K562 (cell line): ENCODE data around the gene ICOSLG. TPM values are rescaled to one million over a fixed set of nuclear protein-coding genes. Genes with fewer than 3 reads are reported as not detected.

Source experiments
- ATAC-seq: fragments of 200-7000 bp; cut with Tn5 transposase; 3 replicates; pipeline ENCODE4 v1.9.1; 2020; ENCODE audit warnings: moderate library complexity
- BruUV-seq: library from RNA; stranded (reverse); fragments of 400-500 nt; replicated peaks from 2 replicates; lab custom pipeline; 2021; lab: Mats Ljungman, UMichigan
- CTCF ChIA-PET: fragments of 300-600 bp; formaldehyde crosslinking; extraction: SDS; loops from one replicate; lab custom pipeline; 2021; ENCODE audit warnings: low intra/inter-chr PET ratio; lab: Yijun Ruan, JAX
- POLR2A ChIA-PET: fragments of 300-600, 350-650 bp; sonication (Branson Sonifier 250); formaldehyde crosslinking; extraction: SDS; loops from one replicate; lab custom pipeline; 2021; ENCODE audit warnings: antibody characterized with exemption, inconsistent platforms; lab: Yijun Ruan, JAX
- DNase-seq, 4 experiments: peaks; one replicate each; pipeline versions ENCODE4 v3.0.0 to v3.0.0-alpha.2; 2011 to 2018; ENCODE audit warnings: low spot score in 3 of 4, mixed read lengths in 3 of 4; ENCODE audit errors: extremely low read depth in 1 of 4
- FAIRE-seq: peaks from 2 replicates; lab custom pipeline; 2011; peaks lifted over from hg19 to GRCh38; lab: Jason Lieb, UNC
- H2AFZ ChIP-seq: 2 replicates; pipeline ENCODE4 v1.6.0; 2011; ENCODE audit warnings: low read depth, low read length, control low read depth, inconsistent platforms
- H3K27ac ChIP-seq: fragments of 200-600 bp; 3 replicates; pipeline ENCODE4 v1.8.0; 2011; ENCODE audit warnings: low read depth, mild to moderate bottlenecking, control low read depth, inconsistent platforms, low read length, moderate library complexity, mixed read lengths; ENCODE audit errors: extremely low read depth
- H3K27me3 ChIP-seq, 2 experiments: fragments of 300-600 bp in 1 of 2; 2 replicates in 1 of 2; 3 replicates in 1 of 2; pipeline versions ENCODE4 v1.6.0 to v1.8.0; 2011; ENCODE audit warnings: inconsistent platforms in 2 of 2, low read length in 2 of 2, mild to moderate bottlenecking in 1 of 2, mixed read lengths in 1 of 2, moderate library complexity in 1 of 2; ENCODE audit not compliant: control insufficient read depth in 2 of 2, insufficient read depth in 2 of 2
- H3K36me3 ChIP-seq: fragments of 300-600 bp; 3 replicates; pipeline ENCODE4 v1.8.0; 2011; ENCODE audit warnings: mild to moderate bottlenecking, low read length, inconsistent platforms; ENCODE audit not compliant: control insufficient read depth, insufficient read depth
- H3K4me1 ChIP-seq, 2 experiments: fragments of 200-600 bp in 1 of 2; replicated peaks in 1 of 2; 2 replicates in 1 of 2; 3 replicates in 1 of 2; pipeline versions ENCODE4 v1.5.1 to v1.8.0; 2011; ENCODE audit warnings: inconsistent platforms in 2 of 2, low read length in 2 of 2, mild to moderate bottlenecking in 1 of 2, mixed read lengths in 1 of 2, moderate library complexity in 1 of 2; ENCODE audit not compliant: control insufficient read depth in 2 of 2, insufficient read depth in 2 of 2
- H3K4me2 ChIP-seq: 2 replicates; pipeline ENCODE4 v1.6.1; 2011; ENCODE audit warnings: low read length, control low read depth, inconsistent platforms, mixed read lengths; ENCODE audit not compliant: insufficient read depth
- H3K4me3 ChIP-seq: fragments of 200-600 bp; sonication (generic), shearing (Covaris generic); 2 replicates; pipeline ENCODE4 v1.5.1; 2016; ENCODE audit warnings: control low read depth, inconsistent platforms
- H3K79me2 ChIP-seq: fragments of 200-600 bp; 3 replicates; pipeline ENCODE4 v1.8.0; 2011; ENCODE audit warnings: low read length, inconsistent platforms; ENCODE audit not compliant: control insufficient read depth, insufficient read depth
- H3K9ac ChIP-seq, 2 experiments: 2 replicates each; pipeline versions ENCODE4 v1.6.0 to v1.6.1; 2011; ENCODE audit warnings: low read depth in 2 of 2, low read length in 2 of 2, control low read depth in 1 of 2, inconsistent platforms in 1 of 2, mild to moderate bottlenecking in 1 of 2, mixed read lengths in 1 of 2; ENCODE audit not compliant: insufficient read depth in 1 of 2
- H3K9me1 ChIP-seq: one replicate; pipeline ENCODE4 v1.6.0; 2011; ENCODE audit warnings: inconsistent platforms, mild to moderate bottlenecking, low read length, moderate library complexity; ENCODE audit not compliant: control insufficient read depth, insufficient read depth
- H3K9me3 ChIP-seq: replicated peaks from 2 replicates; pipeline ENCODE4 v1.5.1; 2011; ENCODE audit warnings: low read depth, low read length, inconsistent platforms; ENCODE audit not compliant: control insufficient read depth, insufficient read depth
- H4K20me1 ChIP-seq: replicated peaks from 2 replicates; pipeline ENCODE4 v1.6.1; 2011; ENCODE audit warnings: low read length, inconsistent platforms, mixed read lengths; ENCODE audit not compliant: control insufficient read depth, insufficient read depth
- GTF2E2 ChIP-seq: fragments of 200-800 bp; sonication (Bioruptor generic); IDR thresholded peaks from 2 replicates; pipeline ENCODE4 v1.6.1; 2016; ENCODE audit warnings: missing genetic modification characterization, missing compliant biosample characterization
- GTF2F1 ChIP-seq: IDR thresholded peaks from 2 replicates; pipeline ENCODE4 v1.6.1; 2011; ENCODE audit warnings: low read depth, low read length, improper control_type of control experiment
- JUN ChIP-seq, 2 experiments: sonication (generic) in 1 of 2; formaldehyde crosslinking in 1 of 2; IDR thresholded peaks; 2 replicates each; pipeline versions ENCODE4 v1.6.1 to v1.8.0; 2012 to 2022; ENCODE audit warnings: borderline replicate concordance in 2 of 2, mild to moderate bottlenecking in 2 of 2, improper control_type of control experiment in 1 of 2, low read depth in 1 of 2, low read length in 1 of 2, missing genetic modification reagents in 1 of 2
- PHTF2 ChIP-seq: fragments of 250-450 bp; sonication (Bioruptor Pico); IDR thresholded peaks from 2 replicates; pipeline ENCODE4 v1.5.0; 2021; ENCODE audit warnings: mild to moderate bottlenecking
- POU5F1 ChIP-seq: fragments of 150-350 bp; IDR thresholded peaks from 2 replicates; pipeline ENCODE4 v1.6.1; 2014; ENCODE audit warnings: borderline replicate concordance, low read length, low read depth, mild to moderate bottlenecking; ENCODE audit not compliant: partially characterized antibody
- PYGO2 ChIP-seq: fragments of 450-650 bp; IDR thresholded peaks from 2 replicates; pipeline ENCODE4 v1.6.1; 2016; ENCODE audit warnings: mild to moderate bottlenecking, missing genetic modification characterization, moderate library complexity, missing compliant biosample characterization
- RBM39 ChIP-seq: fragments of 200-400 bp; formaldehyde crosslinking; optimal IDR thresholded peaks from 2 replicates; pipeline ENCODE3; 2018; ENCODE audit warnings: low read depth, low read length
- RFX5 ChIP-seq: IDR thresholded peaks from 2 replicates; pipeline ENCODE4 v1.6.1; 2011; ENCODE audit warnings: low read depth, mild to moderate bottlenecking, improper control_type of control experiment, low read length
- SMAD1 ChIP-seq: fragments of 150-350 bp; IDR thresholded peaks from 2 replicates; pipeline ENCODE4 v1.6.1; 2014; ENCODE audit warnings: low read length, low read depth; ENCODE audit not compliant: partially characterized antibody
- SMC3 ChIP-seq: conservative IDR thresholded peaks from 2 replicates; pipeline ENCODE4 v1.6.1; 2011; ENCODE audit warnings: low read depth, low read length, improper control_type of control experiment; ENCODE audit not compliant: insufficient read depth
- SNIP1 ChIP-seq: fragments of 450-650 bp; IDR thresholded peaks from 2 replicates; pipeline ENCODE4 v1.7.1; 2017; ENCODE audit warnings: low read depth, mild to moderate bottlenecking
- TBL1XR1 ChIP-seq, 2 experiments: IDR thresholded peaks; 2 replicates each; pipeline ENCODE4 v1.6.1; 2012; ENCODE audit warnings: improper control_type of control experiment in 2 of 2, low read length in 2 of 2, mild to moderate bottlenecking in 1 of 2
- XRCC3 ChIP-seq: fragments of 450-650 bp; IDR thresholded peaks from 2 replicates; pipeline ENCODE4 v1.6.1; 2017; ENCODE audit warnings: mild to moderate bottlenecking, moderate library complexity
- ZBTB7A ChIP-seq: IDR thresholded peaks from 2 replicates; pipeline ENCODE4 v1.6.1; 2011; ENCODE audit warnings: low read depth, mild to moderate bottlenecking, low read length, moderate library complexity, borderline replicate concordance; ENCODE audit not compliant: control insufficient read depth
- ZNF197 ChIP-seq: fragments of 200-800 bp; sonication (Bioruptor generic); IDR thresholded peaks from 2 replicates; pipeline ENCODE4 v1.6.1; 2016; ENCODE audit warnings: low read depth, missing genetic modification characterization, missing compliant biosample characterization
- ZNF764 ChIP-seq: fragments of 250-450 bp; sonication (Bioruptor Pico); IDR thresholded peaks from 2 replicates; pipeline ENCODE4 v1.4.0; 2020; ENCODE audit warnings: low read depth, mild to moderate bottlenecking, moderate library complexity
- WGBS: fragments of 100-300 bp; shearing (Covaris generic); methylation state at CpG from one replicate; pipeline ENCODE4 v1.1.6; 2016; ENCODE audit warnings: low coverage, mixed read lengths; ENCODE audit not compliant: insufficient coverage; ENCODE audit errors: missing lambda C conversion rate; 5-methylcytosine and 5-hydroxymethylcytosine counted together
- in situ Hi-C: fragments of 300-500 bp; cut with MboI; formaldehyde crosslinking; loops from 4 replicates; pipeline ENCODE4 v1.15.0; 2018; ENCODE audit warnings: inconsistent platforms, mixed read lengths
- intact Hi-C: fragments of 100-400 bp; cut with micrococcal nuclease; formaldehyde crosslinking; loops from 2 replicates; pipeline ENCODE4 v1.14.2; 2022
- polyA plus RNA-seq, 8 experiments: library from polyadenylated mRNA; depleted of rRNA in 4 of 8; stranded (reverse) in 5 of 8; unstranded in 3 of 8; fragments of >200 nt; fragmentation: Nextera tagmentation in 2 of 8; fragmentation: Illumina TruSeq in 1 of 8; extraction: Ambion mirVana in 2 of 8; extraction: Trizol in 1 of 8; gene quantifications; 2 replicates each; pipeline versions ENCODE4 v1.2.1 to v1.2.3, GENCODE V29; 2011 to 2014; ENCODE audit warnings: inconsistent platforms in 1 of 8, missing spikeins in 1 of 8
- total RNA-seq, 7 experiments: library from RNA; depleted of rRNA in 6 of 7; stranded (reverse); fragments of >200 nt in 6 of 7; fragmentation: Illumina TruSeq in 2 of 7; extraction: Trizol in 2 of 7; gene quantifications; 2 replicates each; pipeline versions ENCODE4 v1.2.1 to v1.2.3, GENCODE V29; 2011 to 2021; ENCODE audit warnings: low replicate concordance in 1 of 7
- TF ChIP-seq, protein P1 (sequence below), 2 experiments: fragments of 450-650 bp in 1 of 2; sonication (generic) in 1 of 2; formaldehyde crosslinking; conservative IDR thresholded peaks; 2 replicates each; pipeline versions ENCODE4 v1.4.0 to v1.8.1; 2020 to 2022; ENCODE audit warnings: mild to moderate bottlenecking in 1 of 2, missing genetic modification reagents in 1 of 2
- TF ChIP-seq, protein P2 (sequence below): sonication (generic); formaldehyde crosslinking; IDR thresholded peaks from 2 replicates; pipeline ENCODE4 v1.8.1; 2023; ENCODE audit warnings: mild to moderate bottlenecking, missing genetic modification reagents

ICOSLG gene
- total and polyA plus RNA-seq, 9 of the 15 experiments (the other 6 are each of a cell fraction or from before 2014, with no cell fraction given): 0.01 to 1.4 (median 0.15) TPM

DNA sequence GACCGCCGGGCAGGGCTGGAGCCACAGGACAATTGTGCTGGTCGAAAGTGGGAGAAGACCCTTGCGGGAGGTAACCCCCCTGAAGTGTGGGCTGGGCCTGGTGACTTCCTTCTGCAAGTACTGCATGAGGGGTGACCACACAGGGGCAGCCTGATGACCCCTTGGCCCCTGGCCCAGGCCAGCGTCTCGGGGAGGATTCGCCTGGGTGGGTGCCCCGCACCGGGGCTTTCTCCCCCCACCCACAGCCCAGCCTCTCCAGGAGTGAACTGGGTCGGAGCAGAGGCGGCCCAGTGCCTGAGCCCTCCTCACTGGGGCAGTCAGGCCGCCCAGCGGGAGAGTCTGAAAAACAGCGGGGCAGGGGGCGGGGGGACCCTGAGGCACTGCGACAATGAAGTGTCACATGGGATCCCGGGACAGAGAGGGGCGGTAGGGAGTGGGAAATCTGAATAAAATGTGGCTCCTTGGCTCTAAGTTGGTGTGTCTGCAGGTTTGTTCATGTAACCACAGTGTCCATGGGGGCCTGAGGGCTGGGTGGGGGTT is 22.5 kb upstream of the ICOSLG start:
- POLR2A ChIA-PET: interaction anchor here (1.3 kb wide), 1 partner anchor 10 kb away, joined by 4 read pairs; no protein-coding TSS in a partner anchor

More for the DNA sequence above, 22.5 kb upstream of the ICOSLG start:
- H3K4me3 ChIP-seq: no peak overlapping the region
- no peaks in the 10 kb centered on the region for H3K9me3 ChIP-seq
- BruUV-seq: no TSS peak
- H2AFZ ChIP-seq: no peak overlapping the region
- in situ Hi-C loops (no loop called here), intact Hi-C loops (no loop called here)
- no peak for FAIRE-seq
- H3K79me2 ChIP-seq: no peaks in the 10 kb centered on the region
- H3K36me3 ChIP-seq: no peaks in the 10 kb centered on the region
- TF ChIP-seq POU5F1: no peak
- TF ChIP-seq PHTF2 (CRISPR knock-in tag): no peak
- no peak for TF ChIP-seq RBM39
- no peak for TF ChIP-seq GTF2F1
- TF ChIP-seq GTF2E2 (tag): no peak
- TF ChIP-seq PYGO2 (tag): no peak
- TF ChIP-seq TBL1XR1 (IDR thresholded peaks at IDR 0.05; ENCODE audit: low read length in 2 of 2): no peak
- no peak for TF ChIP-seq SMC3
- TF ChIP-seq SNIP1: no peak
- no peak for TF ChIP-seq ZNF197 (CRISPR knock-in tag)
- no peak for TF ChIP-seq RFX5
- TF ChIP-seq SMAD1: no peak
- no peak for TF ChIP-seq XRCC3
- TF ChIP-seq, protein P1, sequence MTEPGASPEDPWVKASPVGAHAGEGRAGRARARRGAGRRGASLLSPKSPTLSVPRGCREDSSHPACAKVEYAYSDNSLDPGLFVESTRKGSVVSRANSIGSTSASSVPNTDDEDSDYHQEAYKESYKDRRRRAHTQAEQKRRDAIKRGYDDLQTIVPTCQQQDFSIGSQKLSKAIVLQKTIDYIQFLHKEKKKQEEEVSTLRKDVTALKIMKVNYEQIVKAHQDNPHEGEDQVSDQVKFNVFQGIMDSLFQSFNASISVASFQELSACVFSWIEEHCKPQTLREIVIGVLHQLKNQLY (CRISPR knock-in tag; conservative IDR thresholded peaks at IDR 0.05): no peak
- TF ChIP-seq, protein P2, sequence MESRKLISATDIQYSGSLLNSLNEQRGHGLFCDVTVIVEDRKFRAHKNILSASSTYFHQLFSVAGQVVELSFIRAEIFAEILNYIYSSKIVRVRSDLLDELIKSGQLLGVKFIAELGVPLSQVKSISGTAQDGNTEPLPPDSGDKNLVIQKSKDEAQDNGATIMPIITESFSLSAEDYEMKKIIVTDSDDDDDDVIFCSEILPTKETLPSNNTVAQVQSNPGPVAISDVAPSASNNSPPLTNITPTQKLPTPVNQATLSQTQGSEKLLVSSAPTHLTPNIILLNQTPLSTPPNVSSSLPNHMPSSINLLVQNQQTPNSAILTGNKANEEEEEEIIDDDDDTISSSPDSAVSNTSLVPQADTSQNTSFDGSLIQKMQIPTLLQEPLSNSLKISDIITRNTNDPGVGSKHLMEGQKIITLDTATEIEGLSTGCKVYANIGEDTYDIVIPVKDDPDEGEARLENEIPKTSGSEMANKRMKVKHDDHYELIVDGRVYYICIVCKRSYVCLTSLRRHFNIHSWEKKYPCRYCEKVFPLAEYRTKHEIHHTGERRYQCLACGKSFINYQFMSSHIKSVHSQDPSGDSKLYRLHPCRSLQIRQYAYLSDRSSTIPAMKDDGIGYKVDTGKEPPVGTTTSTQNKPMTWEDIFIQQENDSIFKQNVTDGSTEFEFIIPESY: peak; percentile 21; the same call in 1 of the 2 replicates
- no peak for TF ChIP-seq JUN (IDR thresholded peaks at IDR 0.05; ENCODE audit: borderline replicate concordance, low read depth, low read length)
- no peak for TF ChIP-seq JUN (CRISPR knock-in tag; IDR thresholded peaks at IDR 0.05; ENCODE audit: borderline replicate concordance)
- TF ChIP-seq ZBTB7A: peak; percentile 11; the same call in 1 of the 2 replicates
- TF ChIP-seq ZNF764: no peak
- H3K27me3 ChIP-seq: peaks cover 15 to 45% of the 10 kb centered on the region in 2 experiments
- WGBS: 15% methylated on average over 14 of the region's 18 CpGs
- H3K4me2 ChIP-seq: no peak overlapping the region
- no peak for DNase-seq
- no peaks in the 10 kb centered on the region for H3K9me1 ChIP-seq
- no peak; the same call in 2 of the 3 replicates for ATAC-seq
- H3K4me1 ChIP-seq: peaks cover 0 to 25% of the 10 kb centered on the region in 2 experiments; a peak in 2 of 5 replicates
- peaks cover 10% of the 10 kb centered on the region for H4K20me1 ChIP-seq
- H3K9ac ChIP-seq: 0 out of 4 replicates have a peak overlapping the region, but pooled peaks of 1 of the 2 experiments have one; percentile 36
- CTCF ChIA-PET: no interaction called here
- no peak overlapping the region for H3K27ac ChIP-seq
